Measurements from ENCODE around the gene DARS1.

The DARS1 gene

GRCh38 chr2:135985018-135985825 is at the start of gene DARS1:
Gene DARS1, minus strand, starts transcription at chr2:135985626. Its CDS starts 158 bp downstream, at chr2:135985468.
- DNase-seq = peak; percentile 69

DNA sequence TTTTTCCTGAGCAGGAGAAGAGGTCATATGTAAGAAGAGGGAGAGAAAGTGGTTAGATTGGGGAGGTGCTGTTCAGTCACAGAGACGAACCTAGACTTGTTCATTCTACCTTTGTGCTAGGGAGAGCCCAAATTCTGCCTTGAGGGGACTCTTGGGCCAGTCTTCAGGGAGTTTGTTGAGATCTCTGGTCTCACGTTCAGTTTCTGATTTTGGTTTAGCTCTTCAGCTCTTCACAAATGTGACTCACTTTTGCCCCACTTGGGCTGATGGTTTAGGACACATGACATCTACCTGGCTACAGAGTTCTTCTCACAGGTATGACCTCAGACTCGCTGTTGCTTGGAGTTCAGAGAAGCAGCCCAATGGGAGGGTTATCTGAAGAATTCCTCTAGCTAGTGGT is 49.2 kb upstream of the DARS1 start:
- DNase-seq = no peak

DNA sequence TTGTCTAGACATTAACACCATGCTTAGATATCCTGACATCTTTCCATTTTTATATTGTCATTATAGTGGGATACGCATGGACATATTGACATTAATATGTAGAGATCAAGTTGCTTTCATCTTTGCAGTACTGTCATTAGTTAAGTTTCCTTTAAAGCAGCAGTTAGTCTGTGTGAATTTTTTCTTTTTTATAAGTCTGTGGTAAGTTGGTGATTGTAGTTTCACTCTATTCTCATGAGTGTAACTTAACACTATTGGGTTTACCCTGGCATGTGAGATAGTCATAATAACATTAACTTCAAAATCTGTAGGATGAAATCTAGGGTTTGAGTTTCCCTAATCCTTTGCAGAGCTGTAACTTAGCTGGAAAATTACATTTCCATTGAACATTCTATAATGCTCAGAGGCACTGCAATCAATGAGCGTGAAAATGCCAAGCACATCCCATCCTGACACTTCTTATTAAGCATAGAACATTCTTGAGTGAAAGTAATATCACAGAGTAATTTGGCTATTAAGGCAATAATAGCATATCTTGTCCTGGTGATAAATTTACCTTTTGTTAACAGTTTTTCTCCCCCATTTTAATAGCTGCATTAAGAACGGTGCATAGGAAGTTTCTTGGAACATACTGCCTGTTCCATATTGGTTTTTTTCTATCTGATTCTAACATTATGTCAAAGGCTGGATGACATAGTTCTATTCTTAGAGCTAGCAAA is 47.5 kb upstream of the DARS1 start:
- no peak for DNase-seq

GRCh38 chr2:136032192-136032591 is 46.8 kb upstream of the DARS1 start:
- DNase-seq = no peak

DNA sequence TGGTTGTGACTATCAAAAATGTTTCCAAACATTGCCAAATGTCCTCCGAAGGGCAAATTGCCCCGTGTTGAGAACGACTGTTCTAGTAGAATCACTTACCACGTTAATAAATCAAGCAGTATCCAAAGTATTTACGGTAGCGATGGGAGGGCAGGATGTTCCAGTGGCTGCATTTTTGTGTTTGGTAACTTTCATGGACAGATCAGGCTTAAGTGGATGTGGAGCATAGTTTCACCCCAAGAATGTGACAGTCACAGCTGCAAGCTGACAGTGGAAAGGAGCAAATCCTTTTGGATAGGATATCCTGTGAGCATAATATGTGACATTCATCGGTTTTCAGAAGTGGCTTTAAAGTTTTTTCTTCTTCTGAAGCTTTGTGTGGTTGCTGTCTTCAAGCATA is 46.3 kb upstream of the DARS1 start:
- no peak for DNase-seq

DNA sequence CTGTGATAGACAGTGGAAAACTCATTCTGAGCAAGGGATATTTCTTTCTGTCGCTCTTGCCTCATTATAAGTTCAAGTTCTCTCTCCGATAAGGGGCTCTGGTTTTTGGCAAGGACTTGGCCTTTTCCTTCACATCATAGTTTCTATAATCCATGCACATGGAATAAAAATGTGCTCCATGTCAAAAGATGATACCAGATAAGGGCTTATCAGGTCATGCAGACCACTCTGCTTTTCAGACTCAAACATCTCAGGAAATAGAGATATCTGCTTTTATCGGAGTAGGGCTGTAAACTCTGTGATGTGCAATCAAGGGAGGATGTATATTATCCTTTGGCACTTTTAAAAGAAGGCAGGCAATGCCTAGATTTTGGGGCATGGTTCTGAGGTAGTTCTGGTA is 45.0 kb upstream of the DARS1 start:
- DNase-seq = no peak

DNA sequence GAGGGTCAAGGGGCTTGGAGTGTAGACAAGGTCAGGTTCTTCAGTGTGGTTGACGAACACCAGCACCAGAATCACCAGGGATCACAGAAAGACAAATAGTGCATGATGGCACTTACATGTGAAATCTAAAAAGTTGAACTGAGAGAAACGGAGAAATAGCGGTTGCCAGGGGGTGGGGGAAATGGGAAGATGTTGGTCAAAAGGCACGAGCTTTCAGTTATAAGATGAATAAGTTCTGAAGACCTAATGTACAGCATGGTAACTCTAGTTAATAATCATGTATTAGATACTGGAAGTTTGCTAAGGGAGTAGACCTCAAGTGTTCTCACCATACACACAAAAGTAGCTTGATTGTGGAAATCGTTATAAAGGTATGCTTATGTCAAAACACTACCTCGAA is 43.7 kb upstream of the DARS1 start:
- DNase-seq = no peak

- no peak for DNase-seq
Measured at GRCh38 chr2:136028001-136028400, 42.6 kb upstream of the DARS1 start.

DNA sequence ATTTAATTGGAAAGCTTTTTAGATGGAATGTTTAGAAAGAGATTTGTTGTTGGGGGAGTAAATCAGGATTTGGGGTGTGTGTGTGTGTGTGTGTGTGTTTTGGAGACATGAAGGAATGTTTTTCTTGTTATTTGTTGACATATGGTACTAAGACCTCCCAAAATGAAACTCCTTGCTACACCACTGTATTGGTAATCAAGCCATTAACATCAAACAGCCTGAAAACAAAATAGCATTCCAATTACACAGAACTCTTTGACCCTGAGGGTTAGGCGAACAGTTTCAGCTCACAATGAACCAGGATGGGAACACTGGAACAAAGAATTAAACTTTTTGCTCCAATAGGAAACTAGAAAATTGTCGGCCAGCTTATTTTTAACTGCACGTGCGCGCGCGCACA is 41.7 kb upstream of the DARS1 start:
- DNase-seq = no peak

- peak; percentile 32 for DNase-seq
Measured at GRCh38 chr2:136025057-136025973, 39.9 kb upstream of the DARS1 start.

GRCh38 chr2:136024616-136025015 is 39.2 kb upstream of the DARS1 start:
- DNase-seq = no peak

- no peak for DNase-seq
Measured at GRCh38 chr2:136024185-136024584, 38.8 kb upstream of the DARS1 start.

- no peak for DNase-seq
Measured at GRCh38 chr2:136023416-136023815, 38.0 kb upstream of the DARS1 start.

GRCh38 chr2:136022396-136023146 is 37.1 kb upstream of the DARS1 start:
- DNase-seq = no peak

DNA sequence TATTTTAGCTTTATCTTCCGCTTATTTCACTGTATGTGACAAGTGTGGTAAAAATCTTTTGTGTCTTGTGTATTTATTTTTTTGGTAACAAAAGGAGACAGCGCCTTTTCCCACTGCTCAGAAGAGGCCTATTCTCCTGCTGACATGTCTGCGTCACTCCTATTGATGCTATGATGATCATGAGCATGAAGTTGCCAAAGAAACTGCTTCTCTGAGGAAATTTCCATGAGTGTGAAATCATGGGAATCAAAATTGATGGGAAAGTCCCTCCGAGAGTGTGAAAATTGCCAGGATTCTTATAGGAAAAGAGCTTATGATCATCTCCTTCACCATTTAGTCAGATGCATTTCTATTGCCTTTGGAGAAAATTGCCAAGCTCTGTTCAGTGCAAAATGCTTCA is 36.5 kb upstream of the DARS1 start:
- DNase-seq = no peak

DNA sequence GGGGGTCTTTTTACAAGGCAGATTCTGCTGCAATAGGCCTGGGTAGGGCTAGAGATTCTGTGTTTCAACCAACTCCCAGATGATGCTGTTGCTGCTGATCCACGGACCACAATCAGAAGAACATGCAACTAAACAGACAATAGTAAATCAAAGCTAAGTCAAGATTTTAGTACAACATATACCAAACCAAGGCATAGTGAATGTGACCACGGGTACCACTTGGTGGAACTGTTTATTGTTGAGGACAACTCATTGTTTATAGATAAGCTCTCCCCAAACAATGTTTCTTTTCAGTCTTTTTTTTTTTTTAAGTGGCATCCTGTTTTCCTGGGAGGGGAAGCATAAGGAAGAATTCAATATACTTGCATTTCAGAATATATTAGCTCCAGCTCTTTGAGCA is 36.0 kb upstream of the DARS1 start:
- no peak for DNase-seq

DNA sequence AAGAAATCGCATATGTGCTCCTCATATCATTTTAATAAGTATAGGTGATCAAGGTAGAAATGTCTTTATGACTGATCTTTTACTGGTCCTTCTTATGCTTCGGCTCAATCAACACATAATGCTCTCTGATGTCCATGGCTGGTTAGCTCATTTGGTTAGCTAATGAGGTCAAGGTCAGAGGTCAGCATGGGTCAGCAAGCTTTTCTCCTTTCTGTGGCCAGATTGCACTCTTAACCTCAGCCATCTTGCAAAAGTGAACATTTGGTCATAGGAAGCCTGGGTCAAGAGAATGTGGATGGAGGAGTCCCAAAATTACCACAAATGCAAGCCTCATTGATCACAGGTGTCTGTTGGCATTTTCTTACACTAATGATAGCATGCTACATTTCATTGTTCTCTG is 35.4 kb upstream of the DARS1 start:
- no peak for DNase-seq

DNA sequence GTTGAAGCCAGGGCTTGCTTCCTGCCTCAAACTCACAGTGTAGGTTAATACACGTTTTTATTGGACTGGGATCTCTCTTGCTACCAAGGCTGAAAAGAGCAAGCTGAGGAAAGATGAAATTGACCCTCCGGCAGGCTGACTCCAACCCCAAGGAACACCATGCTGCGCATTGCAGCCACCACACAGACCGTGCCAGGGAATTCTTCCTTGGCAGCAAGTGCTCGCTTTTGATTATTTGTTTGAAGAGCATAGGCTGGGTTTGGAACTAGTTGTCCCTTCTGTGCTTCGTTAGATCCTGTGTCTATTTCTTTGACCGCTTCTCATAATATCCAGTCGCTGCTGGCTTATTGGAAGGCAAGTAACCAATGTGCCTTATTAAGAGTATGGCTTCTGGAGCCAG is 34.4 kb upstream of the DARS1 start:
- DNase-seq = no peak

DNA sequence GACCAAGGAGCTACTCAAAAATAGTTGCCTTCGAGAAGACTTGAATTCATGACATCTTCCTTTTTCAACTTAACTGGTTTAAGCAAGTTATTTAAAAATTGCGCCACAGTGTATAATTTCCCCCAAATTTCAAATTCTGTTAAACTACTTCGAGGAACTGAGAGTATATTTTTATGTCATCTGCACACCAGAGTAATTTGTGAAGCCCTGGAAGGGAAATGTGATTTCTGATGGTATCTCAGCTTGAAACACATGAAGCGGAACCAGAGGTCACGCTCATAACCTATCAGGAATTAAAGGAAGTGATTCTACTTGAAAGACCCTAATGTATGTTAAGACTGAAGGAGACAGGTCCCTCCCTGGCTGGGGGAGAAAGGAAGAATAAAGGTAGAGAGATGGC is 33.9 kb upstream of the DARS1 start:
- DNase-seq = no peak

DNA sequence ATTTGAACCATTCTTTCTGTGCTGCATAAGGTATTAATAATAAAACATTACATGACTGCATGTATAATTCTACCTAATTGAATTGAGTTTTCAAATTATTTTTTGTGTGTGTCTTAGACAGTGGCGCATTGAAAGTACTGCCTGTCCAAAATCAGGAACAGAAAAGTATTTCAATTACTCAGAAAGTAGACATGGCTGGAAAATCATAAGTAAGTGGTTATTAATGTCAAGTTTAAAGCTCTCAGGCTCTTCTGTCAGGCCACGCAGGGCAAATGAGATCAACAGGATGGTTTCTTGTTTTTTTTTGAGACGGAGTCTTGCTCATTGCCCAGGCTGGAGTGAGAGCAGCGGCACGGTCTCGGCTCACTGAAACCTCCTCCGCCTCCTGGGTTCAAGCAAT is 32.4 kb upstream of the DARS1 start:
- DNase-seq = no peak

GRCh38 chr2:136016836-136017235 is 31.4 kb upstream of the DARS1 start:
- no peak for DNase-seq

- no peak for DNase-seq
Measured at GRCh38 chr2:136016427-136016826, 31.0 kb upstream of the DARS1 start.

- no peak for DNase-seq
Measured at GRCh38 chr2:136015699-136016098, 30.3 kb upstream of the DARS1 start.
